HEK293T (cell line): Measurements from ENCODE around the gene HOXC4.

Experiments
- BHLHE40 ChIP-seq: fragments of 450-650 bp; IDR thresholded peaks from 2 replicates; pipeline ENCODE4 v1.6.1; 2016; ENCODE audit warnings: mild to moderate bottlenecking, moderate library complexity, borderline replicate concordance
- CTBP1 ChIP-seq: fragments of 450-650 bp; IDR thresholded peaks from 2 replicates; pipeline ENCODE4 v1.6.1; 2016; ENCODE audit warnings: borderline replicate concordance
- ELF4 ChIP-seq: fragments of 450-650 bp; IDR thresholded peaks from 2 replicates; pipeline ENCODE4 v1.6.1; 2017; ENCODE audit warnings: antibody characterized with exemption
- FOXA1 ChIP-seq: fragments of 450-650 bp; IDR thresholded peaks from 2 replicates; pipeline ENCODE4 v1.6.1; 2016; ENCODE audit warnings: mild to moderate bottlenecking
- FOXK2 ChIP-seq: fragments of 450-650 bp; IDR thresholded peaks from 2 replicates; pipeline ENCODE4 v1.6.1; 2016; ENCODE audit warnings: mild to moderate bottlenecking
- FOXM1 ChIP-seq: fragments of 450-650 bp; IDR thresholded peaks from 2 replicates; pipeline ENCODE4 v1.6.1; 2017; ENCODE audit warnings: mild to moderate bottlenecking, borderline replicate concordance
- HDGF ChIP-seq: fragments of 450-650 bp; IDR thresholded peaks from 2 replicates; pipeline ENCODE4 v1.6.1; 2017; ENCODE audit warnings: antibody characterized with exemption, borderline replicate concordance
- NFRKB ChIP-seq: fragments of 450-650 bp; IDR thresholded peaks from 2 replicates; pipeline ENCODE4 v1.6.1; 2016; ENCODE audit warnings: mild to moderate bottlenecking, moderate library complexity
- PKNOX1 ChIP-seq: fragments of 450-650 bp; IDR thresholded peaks from 2 replicates; pipeline ENCODE4 v1.6.1; 2016
- SP1 ChIP-seq: fragments of 450-650 bp; IDR thresholded peaks from 2 replicates; pipeline ENCODE4 v1.6.1; 2017
- SUZ12 ChIP-seq: fragments of 450-650 bp; IDR thresholded peaks from 2 replicates; pipeline ENCODE4 v1.6.1; 2016; ENCODE audit warnings: mild to moderate bottlenecking
- TARDBP ChIP-seq: fragments of 450-650 bp; IDR thresholded peaks from 2 replicates; pipeline ENCODE4 v1.6.1; 2016
- ZNF384 ChIP-seq: fragments of 450-650 bp; IDR thresholded peaks from 2 replicates; pipeline ENCODE4 v1.6.1; 2016

GRCh38 chr12:54044425-54045103 lies 9.1 kb upstream of the HOXC4 start:
- no peak for TF ChIP-seq SUZ12
- TF ChIP-seq TARDBP, result no peak
- no peak for TF ChIP-seq ELF4
- TF ChIP-seq BHLHE40, result no peak
- TF ChIP-seq NFRKB, result no peak
- no peak for TF ChIP-seq HDGF
- TF ChIP-seq FOXA1, result no peak
- TF ChIP-seq FOXM1, result no peak
- TF ChIP-seq ZNF384, result no peak
- TF ChIP-seq SP1, result no peak
- TF ChIP-seq CTBP1, result no peak
- TF ChIP-seq PKNOX1, result no peak
- no peak for TF ChIP-seq FOXK2
